ACC112 (cell line): ENCODE data around the gene ZNF556.

Experiments used
- H2AFZ ChIP-seq: fragments of 200-600 bp; sonication (generic); one replicate; pipeline ENCODE4 v1.6.0; 2017; ENCODE audit warnings: antibody characterized with exemption, low read length; ENCODE audit not compliant: unreplicated experiment
- H3K27ac ChIP-seq: fragments of 200-600 bp; sonication (generic); 2 replicates; pipeline ENCODE4 v1.5.1; 2014; ENCODE audit warnings: low read depth, mild to moderate bottlenecking, antibody characterized with exemption, low read length, moderate library complexity
- H3K27me3 ChIP-seq: fragments of 200-600 bp; sonication (generic); 2 replicates; pipeline ENCODE4 v1.6.1; 2014; ENCODE audit warnings: mild to moderate bottlenecking, antibody characterized with exemption, low read length, moderate library complexity, mixed read lengths; ENCODE audit not compliant: insufficient read depth
- H3K36me3 ChIP-seq: fragments of 200-600 bp; sonication (generic); 2 replicates; pipeline ENCODE4 v1.6.1; 2016; ENCODE audit warnings: mild to moderate bottlenecking, antibody characterized with exemption, low read length, moderate library complexity, mixed read lengths; ENCODE audit not compliant: insufficient read depth
- H3K4me1 ChIP-seq: fragments of 200-600 bp; sonication (generic); one replicate; pipeline ENCODE4 v1.6.1; 2016; ENCODE audit warnings: low read length, mixed read lengths; ENCODE audit not compliant: insufficient read depth, unreplicated experiment, control insufficient read depth
- H3K4me3 ChIP-seq: fragments of 200-600 bp; sonication (generic); 2 replicates; pipeline ENCODE4 v1.5.1; 2014; ENCODE audit warnings: mild to moderate bottlenecking, low read depth, low read length
- H3K79me2 ChIP-seq: fragments of 200-600 bp; sonication (generic); one replicate; pipeline ENCODE4 v1.6.0; 2016; ENCODE audit warnings: low read length; ENCODE audit not compliant: control insufficient read depth, unreplicated experiment, insufficient read depth

The ZNF556 gene

GRCh38 chr19:2912306-2912705, 45.2 kb downstream of the ZNF556 start:
- H3K79me2 ChIP-seq: peaks cover 15% of the 10 kb centered on the region

GRCh38 chr19:2917275-2918184, 50.4 kb downstream of the ZNF556 start:
- Histone ChIP-seq H3K4me3 (no peak overlapping the region), H3K36me3 (peaks cover 43% of the 10 kb centered on the region), H3K79me2 (peaks cover 9% of the 10 kb centered on the region), H2AFZ (no peak overlapping the region), H3K4me1 (no peaks in the 10 kb centered on the region), H3K27me3 (no peaks in the 10 kb centered on the region), H3K27ac (no peak overlapping the region)

More at GRCh38 chr19:2912306-2912705, 45.2 kb downstream of the ZNF556 start:
- peaks cover 5% of the 10 kb centered on the region for H3K4me1 ChIP-seq
- H3K36me3 ChIP-seq: peaks cover 27% of the 10 kb centered on the region
- H2AFZ ChIP-seq: no peak overlapping the region
- no peaks in the 10 kb centered on the region for H3K27me3 ChIP-seq
- H3K4me3 ChIP-seq: no peak overlapping the region
- no peak overlapping the region for H3K27ac ChIP-seq

GRCh38 chr19:2922987-2923386, 55.9 kb downstream of the ZNF556 start:
- Histone ChIP-seq H3K4me1 (no peaks in the 10 kb centered on the region), H3K27ac (no peak overlapping the region), H3K36me3 (peaks cover 13% of the 10 kb centered on the region), H2AFZ (no peak overlapping the region), H3K4me3 (no peak overlapping the region), H3K79me2 (no peaks in the 10 kb centered on the region), H3K27me3 (no peaks in the 10 kb centered on the region)

- H3K27me3 ChIP-seq: no peaks in the 10 kb centered on the region
- H3K27ac ChIP-seq: no peak overlapping the region
- H3K79me2 ChIP-seq: no peaks in the 10 kb centered on the region
- H3K36me3 ChIP-seq: peaks cover 8% of the 10 kb centered on the region
- no peak overlapping the region for H2AFZ ChIP-seq
- H3K4me1 ChIP-seq: no peaks in the 10 kb centered on the region
- H3K4me3 ChIP-seq: no peak overlapping the region
These were observed 56.4 kb downstream of the ZNF556 start for GRCh38 chr19:2923510-2923909.

- no peaks in the 10 kb centered on the region for H3K27me3 ChIP-seq
- H2AFZ ChIP-seq: no peak overlapping the region
- no peaks in the 10 kb centered on the region for H3K36me3 ChIP-seq
- no peaks in the 10 kb centered on the region for H3K4me1 ChIP-seq
- no peaks in the 10 kb centered on the region for H3K79me2 ChIP-seq
- H3K27ac ChIP-seq: no peak overlapping the region
- no peak overlapping the region for H3K4me3 ChIP-seq
These were observed 59.4 kb downstream of the ZNF556 start for GRCh38 chr19:2926341-2927031.

- no peaks in the 10 kb centered on the region for H3K27me3 ChIP-seq
- H3K79me2 ChIP-seq: no peaks in the 10 kb centered on the region
- no peak overlapping the region for H3K27ac ChIP-seq
These were observed 59.9 kb downstream of the ZNF556 start for GRCh38 chr19:2927032-2927430.

More at GRCh38 chr19:2927032-2927430, 59.9 kb downstream of the ZNF556 start:
- Histone ChIP-seq H3K36me3 (no peaks in the 10 kb centered on the region), H2AFZ (no peak overlapping the region), H3K4me3 (no peak overlapping the region), H3K4me1 (no peaks in the 10 kb centered on the region)
